Nucleus accumbens (tissue), 56 donors: ENCODE results near the gene UBE3A.
"Not testable (repeated sequence)": the region's sequence is repeated elsewhere in the genome, so short reads cannot be mapped to it uniquely, and the experiment has no call there.

Experiments
- DNase-seq, 56 donors: peaks; one replicate each; lab custom pipeline; 2025; lab: John Stamatoyannopoulos, UW

UBE3A gene

DNA sequence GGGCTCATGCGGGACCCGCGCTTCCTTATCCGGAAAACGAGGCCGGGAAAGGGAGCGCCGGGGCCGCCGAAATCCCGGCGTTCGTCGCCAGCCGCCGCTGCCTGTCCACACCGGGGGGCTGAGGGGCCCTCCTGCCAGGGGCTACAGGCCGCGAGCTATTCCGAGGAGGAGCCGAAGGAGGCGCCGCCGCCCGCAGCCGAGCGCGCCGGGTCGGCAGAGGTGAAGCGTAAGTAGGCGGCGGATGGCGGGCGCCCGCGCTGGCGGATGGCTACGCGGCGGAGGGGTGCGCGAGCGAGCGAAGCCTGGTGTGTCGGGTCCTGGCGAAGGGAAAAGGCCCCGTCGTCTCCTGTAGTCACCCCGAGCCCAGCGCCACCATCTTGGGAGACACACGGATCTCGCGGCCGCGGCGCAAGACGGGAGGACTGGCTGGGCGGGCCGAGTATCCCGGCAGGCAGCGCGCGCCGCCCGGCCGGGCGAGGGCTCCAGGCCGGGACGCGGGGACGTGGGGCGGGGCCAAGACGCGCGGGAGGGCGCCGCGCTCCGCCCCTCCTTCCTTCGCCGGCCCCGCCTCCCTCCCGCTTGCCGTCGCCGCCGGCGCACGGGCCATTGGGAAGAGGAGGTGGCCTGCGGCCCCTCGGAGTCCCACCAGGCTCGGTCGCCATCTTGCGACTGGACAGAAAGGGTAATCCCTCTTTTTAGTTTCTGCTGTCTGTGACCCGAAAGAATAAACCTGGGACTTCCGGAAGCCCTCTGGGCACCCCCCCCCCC is at the start of gene UBE3A:
TSS of gene UBE3A (minus strand) at position 424 of the 768 bp plus-strand sequence. CDS start 29,917 bp downstream, outside the sequence.
- peak in 55 of 56 donors; percentile 50 to 95 (median 88) for DNase-seq

DNA sequence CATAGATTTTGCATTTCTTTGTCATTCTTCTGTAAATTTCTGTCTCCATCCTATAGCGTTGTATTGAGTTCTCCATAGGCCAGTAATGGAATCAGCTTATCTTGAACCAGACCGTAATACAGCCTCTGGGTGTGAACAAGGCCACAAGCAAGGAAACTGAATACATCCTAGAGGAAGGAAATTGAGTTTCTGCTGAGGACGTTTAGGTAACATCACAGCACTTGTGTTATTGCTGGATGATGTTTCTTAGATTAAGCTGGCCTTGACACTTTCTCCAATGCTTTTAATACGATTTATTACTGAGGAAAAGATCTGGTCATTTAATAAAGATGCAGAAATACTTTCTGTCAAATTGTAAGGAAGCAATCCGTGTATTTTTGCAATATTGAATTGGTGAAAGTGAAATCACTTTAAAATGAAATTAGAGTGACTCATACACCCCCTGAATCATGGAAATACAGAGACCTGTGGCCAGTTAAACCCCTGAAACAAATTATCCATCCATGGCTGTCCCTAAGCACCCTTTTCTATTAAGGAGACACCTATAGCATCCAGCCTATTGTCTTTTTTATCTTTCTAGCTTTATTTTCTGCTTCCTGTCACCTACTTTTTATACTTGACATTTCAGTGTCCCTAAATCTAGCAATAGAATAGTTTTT is 48.5 kb upstream of the UBE3A start:
- DNase-seq, result no peak

GRCh38 chr15:25486051-25486450 is 47.2 kb upstream of the UBE3A start:
- DNase-seq, result no peak

- peak in 33 of 56 donors; percentile 5 to 78 (median 37) for DNase-seq
These were observed 42.5 kb upstream of the UBE3A start for GRCh38 chr15:25481208-25481859.

DNA sequence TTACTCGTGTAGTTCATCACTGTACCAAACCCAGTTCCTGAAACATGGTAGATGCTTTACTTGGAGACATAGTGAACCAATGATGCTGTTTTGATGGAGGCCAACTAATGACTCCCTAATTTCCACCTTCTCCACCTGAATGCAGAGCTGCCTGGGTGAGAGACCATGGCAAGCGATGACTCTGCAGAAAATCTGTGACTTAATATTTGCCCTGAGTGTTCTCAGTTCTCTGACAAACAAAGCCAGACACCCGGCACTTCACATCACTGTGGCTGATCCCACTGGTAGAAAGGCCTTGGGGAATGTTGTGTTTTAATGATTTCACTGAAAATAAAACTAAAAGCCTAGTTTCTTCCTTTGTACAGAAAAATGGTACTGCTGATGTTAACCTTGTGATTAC is 39.5 kb upstream of the UBE3A start:
- no peak for DNase-seq

GRCh38 chr15:25477816-25478215 is 39.0 kb upstream of the UBE3A start:
- DNase-seq, result no peak

DNA sequence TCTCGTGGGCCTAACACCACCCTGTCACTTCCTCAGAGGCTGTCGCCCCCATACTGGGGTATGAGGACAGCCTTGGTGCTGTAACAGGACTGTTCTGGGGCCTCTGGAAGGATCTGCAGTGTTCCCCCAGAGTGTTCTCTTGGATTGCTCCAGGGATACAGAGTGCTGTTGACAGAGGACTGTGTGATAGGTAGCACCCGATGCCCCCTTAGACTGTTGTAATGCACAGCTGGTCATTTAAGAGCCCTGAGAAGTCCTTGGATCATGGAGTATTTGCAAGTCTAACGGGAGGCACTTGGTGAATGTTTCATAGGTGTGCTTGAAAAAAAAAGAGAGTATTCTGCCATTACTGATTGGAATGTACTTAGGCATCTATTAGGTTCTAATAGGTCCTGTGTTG is 35.4 kb upstream of the UBE3A start:
- no peak for DNase-seq

GRCh38 chr15:25470230-25470629 is 31.4 kb upstream of the UBE3A start:
- no peak for DNase-seq

- DNase-seq, result no peak
These were observed 30.6 kb upstream of the UBE3A start for GRCh38 chr15:25469377-25469776.

DNA sequence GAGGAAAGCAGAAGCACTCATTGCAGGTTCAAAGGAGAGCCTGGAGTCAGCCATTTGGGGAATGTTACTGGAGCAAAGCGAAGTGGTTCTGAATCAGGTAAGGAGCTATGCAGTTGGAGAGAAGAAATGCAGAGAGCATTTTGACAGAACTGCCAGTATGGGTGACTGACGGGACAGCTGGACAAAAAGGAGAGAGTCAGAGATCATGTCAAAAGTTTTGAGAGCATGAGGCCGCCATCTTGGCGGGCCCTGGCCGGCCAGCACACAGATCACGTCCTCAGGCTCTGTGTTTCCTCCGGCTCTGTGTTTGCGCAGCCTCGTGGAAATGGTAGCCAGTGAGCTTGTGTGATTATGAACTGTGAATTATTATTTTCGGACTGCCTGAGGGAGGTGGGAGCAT is 29.8 kb upstream of the UBE3A start:
- DNase-seq, result no peak

- DNase-seq, result no peak
These were observed 27.0 kb upstream of the UBE3A start for GRCh38 chr15:25465835-25466234.

- DNase-seq, result no peak
These were observed 26.0 kb upstream of the UBE3A start for GRCh38 chr15:25464784-25465183.

- no peak for DNase-seq
These were observed 25.6 kb upstream of the UBE3A start for GRCh38 chr15:25464383-25464782.

- no peak for DNase-seq
These were observed 17.4 kb upstream of the UBE3A start for GRCh38 chr15:25456196-25456595.

DNA sequence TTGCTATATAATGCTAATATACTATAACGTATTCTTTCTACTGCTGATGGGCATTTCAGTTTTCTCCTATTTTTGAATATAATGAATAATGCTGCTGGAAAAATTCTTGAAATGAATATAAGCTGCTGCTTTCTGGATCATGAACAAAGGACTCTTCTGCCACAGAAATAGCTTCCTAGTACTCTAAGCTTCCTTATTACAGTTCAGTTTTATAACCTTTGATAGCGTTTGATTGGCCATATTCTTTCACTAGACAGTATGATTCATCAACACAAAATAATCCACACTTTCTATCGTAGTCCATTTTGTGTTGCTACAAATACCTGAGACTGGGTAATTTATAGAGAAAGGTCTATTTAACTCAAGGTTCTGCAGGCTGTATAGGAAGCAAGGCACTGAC is 16.4 kb upstream of the UBE3A start:
- no peak for DNase-seq

- DNase-seq, result no peak
These were observed 15.9 kb upstream of the UBE3A start for GRCh38 chr15:25454771-25455170.

GRCh38 chr15:25453246-25453645 is 14.4 kb upstream of the UBE3A start:
- DNase-seq, result not testable (repeated sequence)

- DNase-seq, result no peak
These were observed 12.7 kb upstream of the UBE3A start for GRCh38 chr15:25451501-25451900.

DNA sequence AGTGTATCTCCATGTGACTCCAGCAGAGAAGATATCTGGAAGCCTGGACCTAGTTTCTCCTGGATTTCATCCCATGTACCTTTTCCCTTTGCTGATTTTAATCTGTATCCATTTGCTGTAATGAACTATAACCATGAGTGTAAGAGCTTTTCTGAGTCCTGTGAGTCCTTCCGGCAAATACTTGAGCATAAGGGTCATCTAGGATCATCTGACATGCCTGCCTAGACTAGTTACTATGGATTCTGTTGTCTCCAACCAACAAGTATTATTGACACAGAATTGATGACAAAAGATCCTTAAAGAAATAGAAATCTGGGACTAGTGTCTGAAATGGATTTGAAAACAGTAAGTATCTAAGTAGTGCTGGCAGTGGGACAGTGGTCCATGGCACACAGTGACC is 11.3 kb upstream of the UBE3A start:
- no peak for DNase-seq

DNA sequence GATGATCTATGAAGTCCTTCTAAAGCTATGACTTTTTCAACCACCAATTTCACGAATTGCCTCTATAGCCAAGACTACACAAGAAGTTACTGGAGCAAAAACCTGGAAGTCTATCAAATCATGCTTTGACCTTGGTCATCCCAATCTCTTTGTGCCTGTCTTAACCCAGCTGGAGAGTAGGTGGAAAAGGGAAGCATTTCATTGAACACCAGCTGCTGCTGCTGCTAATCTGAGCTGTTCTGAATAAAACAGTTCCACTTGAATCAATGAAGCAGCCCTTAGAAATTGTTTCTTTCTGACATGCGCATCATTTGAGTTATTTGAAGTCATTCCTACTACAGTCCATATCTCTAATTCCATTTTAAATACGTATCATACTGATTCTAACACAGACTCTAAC is 7.3 kb upstream of the UBE3A start:
- no peak for DNase-seq

DNA sequence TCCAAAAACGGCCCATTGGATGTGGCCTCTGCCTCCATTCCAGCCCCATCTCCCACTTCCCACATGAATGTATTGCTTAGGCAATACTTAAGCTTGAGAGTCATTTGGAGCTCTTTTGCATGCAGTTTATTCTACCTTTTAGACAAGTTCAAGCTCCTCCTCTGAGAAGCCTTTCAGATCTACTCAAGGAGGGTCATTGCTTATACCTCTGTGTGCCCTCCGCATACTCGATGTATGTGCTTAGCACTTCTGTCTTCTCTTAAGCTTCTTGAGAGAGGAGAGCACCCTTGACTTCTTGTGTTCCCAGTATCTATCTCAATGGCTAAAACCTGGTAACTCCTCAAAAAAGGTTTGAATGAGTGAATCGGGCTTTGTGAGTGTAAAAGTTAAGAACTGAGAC is 6.6 kb upstream of the UBE3A start:
- no peak for DNase-seq

DNA sequence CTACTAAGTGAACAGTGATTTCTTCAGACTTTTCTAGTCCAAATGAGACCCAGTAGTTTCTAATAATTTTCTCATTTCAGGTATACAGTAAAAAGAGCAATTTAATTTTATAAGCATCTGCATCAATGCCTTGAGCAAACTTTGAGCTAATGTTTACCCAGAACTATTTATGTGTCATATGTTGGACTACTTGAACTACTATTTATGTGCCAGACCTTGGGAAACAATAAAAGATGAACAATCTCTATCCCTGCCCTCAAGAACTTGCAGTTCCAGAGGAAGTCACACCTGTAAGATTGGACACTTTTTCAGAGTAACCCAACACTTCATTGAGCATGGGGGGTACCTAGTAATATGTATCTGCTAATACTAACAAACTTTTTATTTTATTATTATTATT is 2.3 kb upstream of the UBE3A start:
- DNase-seq, result no peak
